ENCODE measurements around the gene SGCE.

SGCE gene

DNA sequence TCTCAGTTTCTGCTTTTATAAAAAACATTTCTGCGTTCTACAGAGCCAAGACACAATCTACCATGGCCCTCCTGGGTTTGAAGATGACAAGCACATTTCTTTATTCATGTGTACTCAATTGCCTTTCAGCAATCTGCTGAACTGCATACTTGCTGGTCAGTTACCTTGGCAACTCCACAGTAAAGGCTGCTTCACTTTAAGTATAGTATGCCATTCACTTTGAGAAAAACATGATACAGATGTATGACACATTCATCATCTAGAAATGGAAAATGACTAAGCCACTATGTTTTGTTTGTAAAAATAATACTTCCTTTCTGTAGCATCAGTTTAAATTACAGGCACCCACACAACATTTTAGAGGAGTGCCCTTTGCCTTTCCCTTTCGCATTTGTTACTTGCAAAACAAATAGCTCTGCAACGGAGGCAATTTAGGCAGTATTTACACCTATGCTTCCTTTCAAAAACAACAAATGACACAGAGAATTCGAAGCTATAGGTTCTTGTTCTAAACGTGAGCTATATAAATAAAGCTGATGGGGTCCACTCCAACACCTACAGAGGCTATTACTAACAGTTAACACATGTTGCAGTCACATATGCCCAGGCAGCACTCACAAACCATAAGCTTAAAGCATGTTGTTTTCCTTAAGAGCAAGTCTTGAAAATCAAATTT is 23.5 kb downstream of the SGCE start:
- TF ChIP-seq, protein P1, sequence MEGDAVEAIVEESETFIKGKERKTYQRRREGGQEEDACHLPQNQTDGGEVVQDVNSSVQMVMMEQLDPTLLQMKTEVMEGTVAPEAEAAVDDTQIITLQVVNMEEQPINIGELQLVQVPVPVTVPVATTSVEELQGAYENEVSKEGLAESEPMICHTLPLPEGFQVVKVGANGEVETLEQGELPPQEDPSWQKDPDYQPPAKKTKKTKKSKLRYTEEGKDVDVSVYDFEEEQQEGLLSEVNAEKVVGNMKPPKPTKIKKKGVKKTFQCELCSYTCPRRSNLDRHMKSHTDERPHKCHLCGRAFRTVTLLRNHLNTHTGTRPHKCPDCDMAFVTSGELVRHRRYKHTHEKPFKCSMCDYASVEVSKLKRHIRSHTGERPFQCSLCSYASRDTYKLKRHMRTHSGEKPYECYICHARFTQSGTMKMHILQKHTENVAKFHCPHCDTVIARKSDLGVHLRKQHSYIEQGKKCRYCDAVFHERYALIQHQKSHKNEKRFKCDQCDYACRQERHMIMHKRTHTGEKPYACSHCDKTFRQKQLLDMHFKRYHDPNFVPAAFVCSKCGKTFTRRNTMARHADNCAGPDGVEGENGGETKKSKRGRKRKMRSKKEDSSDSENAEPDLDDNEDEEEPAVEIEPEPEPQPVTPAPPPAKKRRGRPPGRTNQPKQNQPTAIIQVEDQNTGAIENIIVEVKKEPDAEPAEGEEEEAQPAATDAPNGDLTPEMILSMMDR (IDR thresholded peaks at IDR 0.05; ENCODE audit: extremely low read depth, insufficient read depth, missing control alignments), result no peak
- in situ Hi-C loops (cut with MboI; ENCODE audit: low pct_unique_long_range_greater_than_20kb, low sequenced_read_pairs, unreplicated experiment), result no loop called here
- DNase-seq (ENCODE audit: low spot score), result peak; percentile 21

DNA sequence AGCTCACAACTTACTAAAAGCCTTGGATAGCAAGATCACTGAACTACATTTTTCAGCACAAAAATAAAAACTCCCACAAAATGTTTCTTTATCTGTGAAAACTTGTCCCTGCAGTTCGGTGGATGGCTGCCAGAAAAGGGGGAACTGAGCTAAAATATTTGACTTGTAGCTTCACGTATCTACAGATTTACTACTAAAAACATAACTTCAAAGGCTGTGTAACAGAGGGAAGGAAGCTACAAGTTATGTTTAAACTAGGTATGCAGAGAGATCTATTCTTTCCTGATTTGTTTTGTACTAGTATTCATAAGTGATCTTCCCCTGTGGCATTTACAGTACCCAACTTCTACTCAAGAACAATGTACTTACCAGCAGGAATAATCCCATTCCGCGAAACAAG is 25.1 kb downstream of the SGCE start:
- DNase-seq (ENCODE audit: low spot score), result no peak
- TF ChIP-seq, protein P1 (IDR thresholded peaks at IDR 0.05; ENCODE audit: extremely low read depth, insufficient read depth, missing control alignments), result no peak
- in situ Hi-C loops (cut with MboI; ENCODE audit: low pct_unique_long_range_greater_than_20kb, low sequenced_read_pairs, unreplicated experiment), result no loop called here

DNA sequence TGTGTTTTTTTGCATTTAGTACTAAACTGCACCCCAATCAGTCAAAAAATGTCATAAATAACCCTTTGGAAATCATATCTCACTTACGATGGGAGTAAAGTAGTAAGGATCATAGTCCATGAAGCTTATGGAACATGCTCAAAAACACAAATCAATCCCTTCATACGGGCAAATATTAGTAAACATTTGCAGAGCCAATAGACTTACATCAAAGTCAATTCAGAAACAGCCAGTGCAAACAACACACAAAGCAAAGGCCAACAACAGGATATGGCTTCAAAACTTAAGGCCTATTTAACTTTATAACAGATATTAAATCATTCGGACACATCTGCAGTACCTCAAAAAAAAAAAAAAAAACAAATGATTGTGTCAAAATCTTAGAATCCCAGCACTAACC is 32.1 kb downstream of the SGCE start:
- no peak for DNase-seq (ENCODE audit: low spot score)
- in situ Hi-C loops (cut with MboI; ENCODE audit: low pct_unique_long_range_greater_than_20kb, low sequenced_read_pairs, unreplicated experiment), result no loop called here
- TF ChIP-seq, protein P1 (IDR thresholded peaks at IDR 0.05; ENCODE audit: extremely low read depth, insufficient read depth, missing control alignments), result no peak

DNA sequence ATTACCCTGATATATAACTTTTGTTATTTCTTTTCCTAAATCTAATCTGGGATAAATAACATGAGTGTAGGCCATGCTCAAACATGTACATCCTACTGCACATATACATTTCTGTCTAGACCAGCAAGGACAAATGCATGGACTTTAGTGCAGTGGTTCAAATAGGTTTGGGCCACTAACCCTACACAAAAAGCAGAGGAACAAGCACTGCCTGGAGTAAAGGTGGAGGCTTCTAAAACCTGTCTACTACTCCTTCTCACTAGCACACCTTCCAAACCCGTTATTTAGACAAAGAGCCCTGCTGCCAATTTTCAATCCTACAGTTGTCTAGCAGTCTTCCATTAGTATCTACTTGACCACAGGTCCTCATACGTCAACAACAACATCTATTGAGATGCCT is 34.8 kb downstream of the SGCE start:
- no peak for DNase-seq (ENCODE audit: low spot score)
- TF ChIP-seq, protein P1 (IDR thresholded peaks at IDR 0.05; ENCODE audit: extremely low read depth, insufficient read depth, missing control alignments), result no peak
- in situ Hi-C loops (cut with MboI; ENCODE audit: low pct_unique_long_range_greater_than_20kb, low sequenced_read_pairs, unreplicated experiment), result no loop called here

DNA sequence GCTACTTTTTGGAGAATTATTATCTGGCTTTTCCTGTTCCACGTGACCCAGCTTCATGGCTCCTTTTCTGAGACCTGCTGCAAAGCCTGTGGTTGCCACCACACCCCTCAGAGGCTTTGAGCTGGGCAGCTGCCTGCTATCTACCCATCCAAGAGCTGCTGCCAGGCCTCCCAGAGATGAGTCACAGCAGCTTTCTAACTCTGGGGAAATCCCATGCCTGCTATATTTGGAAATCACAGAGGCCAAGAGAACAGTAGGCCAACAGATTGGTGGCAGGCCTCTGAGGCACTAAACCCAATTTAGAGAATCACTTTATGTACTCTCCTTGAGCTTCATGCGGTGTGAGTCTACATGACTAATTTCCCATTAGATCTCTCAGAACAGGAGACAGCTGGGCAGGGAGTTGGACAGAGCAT is 35.2 kb downstream of the SGCE start:
- TF ChIP-seq, protein P1 (IDR thresholded peaks at IDR 0.05; ENCODE audit: extremely low read depth, insufficient read depth, missing control alignments), result no peak
- peak; percentile 38 for DNase-seq (ENCODE audit: low spot score)
- in situ Hi-C loops (cut with MboI; ENCODE audit: low pct_unique_long_range_greater_than_20kb, low sequenced_read_pairs, unreplicated experiment), result no loop called here

DNA sequence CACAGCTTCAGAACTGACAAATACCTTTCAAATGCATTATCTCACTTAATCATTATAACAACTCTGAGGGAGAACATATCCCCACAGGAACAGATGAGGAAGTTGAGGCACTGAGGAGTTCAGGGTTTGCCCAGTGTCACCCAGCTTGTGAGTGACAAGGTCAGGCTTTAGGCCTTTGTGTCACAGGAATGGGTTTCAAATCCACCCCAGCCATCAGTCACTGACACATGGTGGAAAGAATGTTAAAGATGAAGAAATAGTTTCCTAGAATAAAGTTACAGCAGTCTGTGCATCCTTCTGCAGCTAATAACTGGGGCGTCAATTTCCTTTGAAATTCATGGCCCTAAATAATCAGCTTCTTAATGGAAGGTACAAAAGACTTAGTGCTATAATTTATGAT is 37.8 kb downstream of the SGCE start:
- no peak for DNase-seq (ENCODE audit: low spot score)
- TF ChIP-seq, protein P1 (IDR thresholded peaks at IDR 0.05; ENCODE audit: extremely low read depth, insufficient read depth, missing control alignments), result no peak
- in situ Hi-C loops (cut with MboI; ENCODE audit: low pct_unique_long_range_greater_than_20kb, low sequenced_read_pairs, unreplicated experiment), result no loop called here
